Measurements from ENCODE around the gene ELOVL5. TPM values are rescaled to one million over a fixed set of nuclear protein-coding genes. Genes with fewer than 3 reads are reported as not detected.
A peak's percentile ranks its signal among the peaks of the same experiment; 100 is the strongest.

Gene ELOVL5
- total and polyA plus RNA-seq, 7 experiments from 2014 or later: 40.9 to 124 (median 66.6) TPM

DNA sequence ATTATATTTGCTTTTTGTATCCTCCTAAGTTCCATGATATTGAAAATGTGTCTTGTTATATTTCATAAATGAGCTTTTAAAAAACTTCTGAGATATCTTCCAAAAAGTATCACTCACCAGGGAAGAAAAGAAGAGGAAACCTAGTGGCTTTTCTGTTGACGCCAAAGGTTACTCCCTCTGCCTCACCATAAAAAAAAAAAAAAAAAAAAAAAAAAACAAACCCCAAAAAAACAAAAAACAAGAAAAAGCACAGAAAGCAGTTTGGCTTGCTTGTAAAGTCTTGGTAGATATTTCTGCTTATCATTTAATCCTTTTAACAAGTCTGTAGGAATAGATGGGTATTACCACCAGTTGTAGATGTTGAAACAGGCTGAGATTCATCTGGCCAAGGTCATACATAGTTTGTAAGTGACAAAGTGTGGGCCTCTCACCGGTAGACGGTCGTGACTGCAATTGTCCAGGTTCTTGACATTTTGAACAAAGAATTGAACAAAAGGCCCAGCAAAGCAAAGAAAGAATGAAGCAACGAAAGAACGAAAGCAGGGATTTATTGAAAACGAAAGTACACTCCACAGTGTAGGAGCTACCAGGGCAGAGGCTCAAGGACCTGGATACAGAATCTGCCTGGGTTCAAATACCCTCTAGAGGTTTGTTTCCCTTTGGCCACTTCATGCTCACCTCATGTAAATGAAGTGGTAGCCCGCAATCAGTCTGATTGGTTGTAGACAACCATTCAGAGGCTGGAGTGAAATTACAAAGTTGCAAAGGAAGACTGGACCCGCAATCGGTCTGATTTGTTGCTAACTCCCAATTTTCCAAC is 11.6 kb upstream of the ELOVL5 start:
- DNase-seq (peak in 5 of 9 donors; percentile 36 to 64 (median 53)), ATAC-seq (no peak)
- no peaks in the 10 kb centered on the region for H3K36me3 ChIP-seq (ENCODE audit: control insufficient read depth in 2 of 3, insufficient read depth in 3 of 3, low read length in 3 of 3)
- Mint-ChIP-seq H3K27ac (peak overlapping the region; percentile 87 to 99 (median 98)), H3K4me1 (peaks cover 24 to 54% (median 43%) of the 10 kb centered on the region in 7 donors), H3K27me3 (no peaks in the 10 kb centered on the region), H3K9me3 (peaks cover 0 to 3% (median 0%) of the 10 kb centered on the region in 11 donors), H3K36me3 (peaks cover 0 to 3% (median 0%) of the 10 kb centered on the region in 5 donors), H3K4me3 (peak overlapping the region; percentile 78 to 94 (median 90))
- no peaks in the 10 kb centered on the region for H3K27me3 ChIP-seq (ENCODE audit: control insufficient read depth in 2 of 2, insufficient read depth in 2 of 2, low read length in 2 of 2)
- ChIA-PET POLR2A (interaction anchor here (0.7 to 3.7 kb wide), 15 partner anchors 8 to 290 kb away, joined by 3 to 50 read pairs (median 4); partner anchors contain the start of gene ELOVL5), CTCF (interaction anchor here (1.2 to 2.7 kb wide), 2 partner anchors 14 to 70 kb away, joined by 3 to 8 read pairs; no protein-coding TSS in a partner anchor)
- peak overlapping the region; percentile 88 for H3K27ac ChIP-seq (ENCODE audit: low read depth, low read length)
- H3K9me3 ChIP-seq (ENCODE audit: control insufficient read depth in 2 of 3, low read length in 3 of 3): no peaks in the 10 kb centered on the region
- peak overlapping the region; percentile 76 for H3K4me3 ChIP-seq (ENCODE audit: low read length)
- intact Hi-C loops (cut with micrococcal nuclease): loop anchor here (5.0 kb wide), 2 partner anchors 292 to 363 kb away; partner anchors contain the start of gene GSTA4 (in 1 of the 2)
- peaks cover 33 to 41% of the 10 kb centered on the region in 2 donors for H3K4me1 ChIP-seq (ENCODE audit: control insufficient read depth in 2 of 2, insufficient read depth in 2 of 2, low read length in 2 of 2)

DNA sequence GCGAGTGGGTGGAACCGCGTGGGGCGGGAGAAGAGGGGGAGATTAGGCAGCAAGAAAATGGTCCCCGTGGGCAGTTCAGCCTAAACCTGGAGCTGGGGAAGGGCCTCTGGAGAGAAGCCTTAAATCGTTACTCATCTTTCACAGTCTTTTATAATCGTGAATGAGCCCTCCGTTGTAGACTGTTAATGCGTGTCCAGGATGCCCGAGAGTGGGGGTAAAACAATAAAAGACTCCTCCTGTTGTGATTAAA is 11.0 kb upstream of the ELOVL5 start:
- Mint-ChIP-seq H3K27ac (peak overlapping the region; percentile 87 to 99 (median 98)), H3K4me3 (peak overlapping the region; percentile 78 to 94 (median 90)), H3K9me3 (peaks cover 0 to 2% (median 0%) of the 10 kb centered on the region in 11 donors), H3K36me3 (peaks cover 0 to 3% (median 0%) of the 10 kb centered on the region in 5 donors), H3K27me3 (no peaks in the 10 kb centered on the region), H3K4me1 (peaks cover 24 to 54% (median 43%) of the 10 kb centered on the region in 7 donors)
- H3K27me3 ChIP-seq (ENCODE audit: control insufficient read depth in 2 of 2, insufficient read depth in 2 of 2, low read length in 2 of 2): no peaks in the 10 kb centered on the region
- CTCF ChIA-PET: interaction anchor here (1.0 to 2.7 kb wide), 3 partner anchors 15 to 69 kb away, joined by 3 to 8 read pairs (median 5); no protein-coding TSS in a partner anchor
- peak in 1 of 9 donors; percentile 20 for DNase-seq
- no peaks in the 10 kb centered on the region for H3K36me3 ChIP-seq (ENCODE audit: control insufficient read depth in 2 of 3, insufficient read depth in 3 of 3, low read length in 3 of 3)
- POLR2A ChIA-PET: interaction anchor here (0.7 to 3.7 kb wide), 14 partner anchors 9 to 291 kb away, joined by 3 to 50 read pairs (median 4); partner anchors contain the start of gene ELOVL5
- H3K27ac ChIP-seq (ENCODE audit: low read depth, low read length): peak overlapping the region; percentile 88
- ATAC-seq: no peak
- H3K9me3 ChIP-seq (ENCODE audit: control insufficient read depth in 2 of 3, low read length in 3 of 3): no peaks in the 10 kb centered on the region
- H3K4me3 ChIP-seq (ENCODE audit: low read length): peak overlapping the region; percentile 76
- intact Hi-C loops (cut with micrococcal nuclease): loop anchor here (1.0 to 5.0 kb wide), 6 partner anchors 11 to 362 kb away; partner anchors contain the start of genes ELOVL5 (in 2 of the 2) and GSTA4 (in 1 of the 2)
- H3K4me1 ChIP-seq (ENCODE audit: control insufficient read depth in 2 of 2, insufficient read depth in 2 of 2, low read length in 2 of 2): peaks cover 33 to 41% of the 10 kb centered on the region in 2 donors

DNA sequence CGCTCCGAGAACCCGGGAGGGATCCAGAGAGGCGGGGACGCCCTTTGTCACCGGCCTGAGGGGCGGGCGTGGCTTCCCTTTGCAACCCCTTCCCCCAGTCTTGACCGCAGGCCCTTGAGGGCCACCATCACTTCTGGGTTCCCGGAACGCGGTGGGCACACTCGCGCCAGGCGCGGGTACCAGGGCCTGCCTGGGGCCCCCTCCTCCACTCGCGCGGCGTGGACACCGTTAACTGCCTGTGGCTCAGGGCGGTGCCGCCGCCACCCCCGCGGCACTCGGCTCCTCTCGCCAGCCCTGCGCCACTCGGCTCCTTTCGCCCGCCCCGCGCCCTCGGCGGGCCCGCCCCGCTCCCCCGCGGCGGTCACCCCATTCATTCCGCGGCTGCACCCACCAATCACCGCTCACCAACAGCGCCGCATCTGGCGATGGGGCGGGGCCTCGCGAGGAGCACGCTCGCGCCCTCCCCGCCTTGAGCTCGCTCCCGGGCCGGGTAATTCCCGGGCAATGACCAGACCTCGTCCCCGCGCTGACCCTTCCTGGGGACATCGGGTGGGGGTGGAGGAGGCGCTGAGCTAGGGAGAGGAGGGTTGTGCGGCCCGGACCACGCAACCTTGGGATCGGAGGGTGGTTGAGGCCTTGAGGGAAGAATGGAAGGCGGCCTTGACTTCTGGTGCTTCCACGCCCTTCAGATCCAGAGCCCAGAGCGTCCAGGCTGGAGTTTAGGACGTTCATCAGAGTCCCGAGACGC is 10.5 kb upstream of the ELOVL5 start:
- Histone ChIP-seq H3K4me3 (ENCODE audit: low read length) (peak overlapping the region; percentile 76), H3K36me3 (ENCODE audit: control insufficient read depth in 2 of 3, insufficient read depth in 3 of 3, low read length in 3 of 3) (no peaks in the 10 kb centered on the region), H3K27ac (ENCODE audit: low read depth, low read length) (peak overlapping the region; percentile 88), H3K27me3 (ENCODE audit: control insufficient read depth in 2 of 2, insufficient read depth in 2 of 2, low read length in 2 of 2) (no peaks in the 10 kb centered on the region), H3K9me3 (ENCODE audit: control insufficient read depth in 2 of 3, low read length in 3 of 3) (no peaks in the 10 kb centered on the region), H3K4me1 (ENCODE audit: control insufficient read depth in 2 of 2, insufficient read depth in 2 of 2, low read length in 2 of 2) (peaks cover 33 to 41% of the 10 kb centered on the region in 2 donors)
- DNase-seq (peak; percentile 79 to 96 (median 89)), ATAC-seq (peak; percentile 91)
- intact Hi-C loops (cut with micrococcal nuclease): loop anchor here (1.0 kb wide), 4 partner anchors 11 to 68 kb away; partner anchors contain the start of gene ELOVL5 (in 2 of the 2)
- H3K4me1 Mint-ChIP-seq: peaks cover 24 to 54% (median 43%) of the 10 kb centered on the region in 7 donors
- POLR2A ChIA-PET: interaction anchor here (0.8 to 3.7 kb wide), 13 partner anchors 9 to 171 kb away, joined by 3 to 50 read pairs (median 4); partner anchors contain the start of gene ELOVL5
- CTCF ChIA-PET: interaction anchor here (0.5 to 2.7 kb wide), 4 partner anchors 15 to 69 kb away, joined by 3 to 8 read pairs (median 4); no protein-coding TSS in a partner anchor
- peaks cover 0 to 4% (median 0%) of the 10 kb centered on the region in 5 donors for H3K27me3 Mint-ChIP-seq
- H3K27ac Mint-ChIP-seq: peak overlapping the region; percentile 87 to 99 (median 98)
- H3K36me3 Mint-ChIP-seq: peaks cover 0 to 3% (median 0%) of the 10 kb centered on the region in 5 donors
- H3K9me3 Mint-ChIP-seq: peaks cover 0 to 2% (median 0%) of the 10 kb centered on the region in 11 donors
- H3K4me3 Mint-ChIP-seq: peak overlapping the region; percentile 78 to 94 (median 90)

DNA sequence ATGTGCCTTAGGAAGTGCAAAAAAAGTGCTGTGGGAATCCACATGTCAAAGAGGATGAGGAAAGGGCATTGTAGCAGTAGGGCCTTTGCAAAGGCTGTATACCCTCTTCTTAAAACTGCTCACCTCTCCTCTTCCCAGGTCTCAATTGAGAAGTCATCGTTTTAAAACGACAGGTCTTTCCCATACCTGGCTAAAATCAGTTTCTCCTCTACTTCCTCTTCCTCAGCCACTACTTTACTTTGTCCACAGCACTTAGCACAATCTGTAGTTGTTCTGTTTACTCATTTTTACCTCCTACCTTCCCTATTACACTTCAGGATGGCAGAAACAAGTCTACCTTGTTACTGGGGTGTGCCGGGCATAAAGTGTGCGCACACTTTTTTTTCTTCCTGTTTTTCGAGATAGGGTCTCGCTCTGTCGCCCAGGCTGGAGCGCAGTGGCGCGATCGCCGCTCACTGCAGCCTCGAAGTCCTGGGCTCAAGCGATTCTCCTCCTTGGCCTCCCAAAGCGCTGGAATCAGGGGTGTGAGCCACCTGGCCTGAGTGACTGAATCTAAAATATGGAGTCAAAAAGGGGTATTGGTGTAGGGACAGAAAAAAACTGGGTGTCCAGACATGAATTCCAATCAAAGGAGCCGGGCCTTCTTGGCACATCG is 9.8 kb upstream of the ELOVL5 start:
- H3K4me3 ChIP-seq (ENCODE audit: low read length): peak overlapping the region; percentile 76
- peaks cover 0 to 3% (median 0%) of the 10 kb centered on the region in 5 donors for H3K36me3 Mint-ChIP-seq
- ATAC-seq (no peak), DNase-seq (peak in 2 of 9 donors; percentile 27)
- H3K4me1 Mint-ChIP-seq: peaks cover 24 to 54% (median 43%) of the 10 kb centered on the region in 7 donors
- POLR2A ChIA-PET: interaction anchor here (1.1 to 3.7 kb wide), 7 partner anchors 10 to 58 kb away, joined by 3 to 50 read pairs (median 6); partner anchors contain the start of gene ELOVL5
- peaks cover 0 to 7% (median 0%) of the 10 kb centered on the region in 5 donors for H3K27me3 Mint-ChIP-seq
- peak overlapping the region; percentile 88 for H3K27ac ChIP-seq (ENCODE audit: low read depth, low read length)
- intact Hi-C loops (cut with micrococcal nuclease): loop anchor here (1.0 kb wide), 4 partner anchors 10 to 67 kb away; partner anchors contain the start of gene ELOVL5 (in 2 of the 2)
- peaks cover 0 to 2% (median 0%) of the 10 kb centered on the region in 11 donors for H3K9me3 Mint-ChIP-seq
- H3K27me3 ChIP-seq (ENCODE audit: control insufficient read depth in 2 of 2, insufficient read depth in 2 of 2, low read length in 2 of 2): no peaks in the 10 kb centered on the region
- H3K36me3 ChIP-seq (ENCODE audit: control insufficient read depth in 2 of 3, insufficient read depth in 3 of 3, low read length in 3 of 3): no peaks in the 10 kb centered on the region
- no peaks in the 10 kb centered on the region for H3K9me3 ChIP-seq (ENCODE audit: control insufficient read depth in 2 of 3, low read length in 3 of 3)
- CTCF ChIA-PET: interaction anchor here (0.5 to 2.7 kb wide), 4 partner anchors 11 to 68 kb away, joined by 3 to 8 read pairs (median 4); no protein-coding TSS in a partner anchor
- peak overlapping the region; percentile 87 to 99 (median 94) for H3K27ac Mint-ChIP-seq
- H3K4me3 Mint-ChIP-seq: peak overlapping the region; percentile 78 to 94 (median 90)
- peaks cover 33 to 41% of the 10 kb centered on the region in 2 donors for H3K4me1 ChIP-seq (ENCODE audit: control insufficient read depth in 2 of 2, insufficient read depth in 2 of 2, low read length in 2 of 2)

DNA sequence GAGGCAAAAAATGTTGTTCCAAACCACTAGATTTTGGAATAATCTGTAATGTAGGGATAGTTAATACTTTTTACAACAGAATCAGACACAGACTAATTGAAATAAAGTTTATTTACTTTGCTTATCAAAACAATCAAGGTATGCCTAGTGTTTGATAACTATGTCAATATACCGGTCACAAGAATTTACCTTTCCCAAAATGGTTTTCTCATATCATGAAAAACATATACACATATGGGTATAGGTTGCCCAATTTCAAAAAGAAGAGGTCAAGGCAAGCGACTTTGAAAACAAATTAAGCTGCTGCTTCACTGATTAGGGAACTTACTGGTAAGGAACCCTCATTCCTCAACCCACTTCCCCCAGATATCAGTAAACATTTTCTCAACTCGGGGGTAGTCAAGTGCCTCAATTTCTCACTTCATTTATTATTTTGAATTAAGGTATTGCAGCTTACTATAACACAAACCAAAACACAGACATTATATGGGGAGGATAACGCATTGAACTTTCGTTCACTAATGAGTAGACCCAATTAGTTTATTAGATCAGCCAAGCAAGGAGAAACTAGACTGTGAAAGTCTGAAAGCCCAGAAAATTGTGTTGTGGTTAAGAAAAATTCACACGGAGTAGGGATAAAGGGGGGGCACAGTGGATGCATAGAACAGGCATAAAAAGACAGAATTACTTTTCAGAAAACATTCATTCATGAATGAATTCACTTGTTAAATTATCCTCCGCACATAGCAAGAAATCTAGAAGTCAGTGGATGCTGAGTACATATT is 9.0 kb upstream of the ELOVL5 start:
- POLR2A ChIA-PET: interaction anchor here (0.7 to 2.7 kb wide), 3 partner anchors 8 to 34 kb away, joined by 3 to 14 read pairs (median 3); no protein-coding TSS in a partner anchor
- no peaks in the 10 kb centered on the region for H3K27me3 ChIP-seq (ENCODE audit: control insufficient read depth in 2 of 2, insufficient read depth in 2 of 2, low read length in 2 of 2)
- H3K27ac ChIP-seq (ENCODE audit: low read depth, low read length): peak overlapping the region; percentile 88
- DNase-seq: no peak
- Mint-ChIP-seq H3K36me3 (peaks cover 0 to 3% (median 0%) of the 10 kb centered on the region in 5 donors), H3K9me3 (peaks cover 0 to 2% (median 0%) of the 10 kb centered on the region in 11 donors), H3K4me3 (peak overlapping the region; percentile 42 to 94 (median 90)), H3K27ac (peak overlapping the region; percentile 87 to 99 (median 94)), H3K4me1 (peaks cover 24 to 54% (median 43%) of the 10 kb centered on the region in 7 donors), H3K27me3 (peaks cover 0 to 14% (median 0%) of the 10 kb centered on the region in 5 donors)
- peak overlapping the region; percentile 76 for H3K4me3 ChIP-seq (ENCODE audit: low read length)
- no peaks in the 10 kb centered on the region for H3K9me3 ChIP-seq (ENCODE audit: control insufficient read depth in 2 of 3, low read length in 3 of 3)
- intact Hi-C loops (cut with micrococcal nuclease): no loop called here
- no peak for ATAC-seq
- H3K4me1 ChIP-seq (ENCODE audit: control insufficient read depth in 2 of 2, insufficient read depth in 2 of 2, low read length in 2 of 2): peaks cover 33 to 41% of the 10 kb centered on the region in 2 donors
- CTCF ChIA-PET: interaction anchor here (1.0 kb wide), 1 partner anchor 10 kb away, joined by 3 read pairs; no protein-coding TSS in a partner anchor
- H3K36me3 ChIP-seq (ENCODE audit: control insufficient read depth in 2 of 3, insufficient read depth in 3 of 3, low read length in 3 of 3): no peaks in the 10 kb centered on the region

Measured in naive thymus-derived CD4-positive, alpha-beta T cell (primary cell).